Activated CD8-positive, alpha-beta T cell treated with anti-CD3 and anti-CD28 coated beads for 36 hours (primary cell): Measurements from ENCODE around the gene TMEM240. TPM values are rescaled to one million over a fixed set of nuclear protein-coding genes. Genes with fewer than 3 reads are reported as not detected.

ENCODE experiments used
- ATAC-seq: fragments of 200-7000 bp; cut with Tn5 transposase; one replicate; pipeline ENCODE4 v1.10.0; 2021; ENCODE audit warnings: mild to moderate bottlenecking, moderate library complexity
- CTCF ChIA-PET: fragments of 350-600 bp; sonication (Branson Sonifier 250); formaldehyde crosslinking; loops from one replicate; lab custom pipeline; 2021; ENCODE audit warnings: antibody characterized with exemption; lab: Charles Lee
- POLR2A ChIA-PET: fragments of 350-600 bp; sonication (Branson Sonifier 250); formaldehyde crosslinking; loops from one replicate; lab custom pipeline; 2021; ENCODE audit warnings: antibody characterized with exemption; lab: Charles Lee
- DNase-seq: peaks from one replicate; pipeline ENCODE4 v3.0.0-alpha.2; 2020
- H3K27ac Mint-ChIP-seq: one replicate; pipeline ENCODE4 v1.8.0; 2021; ENCODE audit warnings: mild to moderate bottlenecking, mixed read lengths
- H3K27me3 Mint-ChIP-seq: one replicate; pipeline ENCODE4 v1.8.0; 2021; ENCODE audit warnings: mixed read lengths
- H3K36me3 Mint-ChIP-seq: one replicate; pipeline ENCODE4 v1.8.0; 2021; ENCODE audit warnings: low read depth, mixed read lengths
- H3K4me1 Mint-ChIP-seq: one replicate; pipeline ENCODE4 v1.8.0; 2021; ENCODE audit warnings: low read depth, mixed read lengths
- H3K4me3 Mint-ChIP-seq: one replicate; pipeline ENCODE4 v1.8.0; 2021; ENCODE audit warnings: mild to moderate bottlenecking, moderate library complexity, mixed read lengths
- H3K9me3 Mint-ChIP-seq: one replicate; pipeline ENCODE4 v1.8.0; 2021; ENCODE audit warnings: mixed read lengths
- CTCF ChIP-seq: fragments of 200-600 bp; IDR thresholded peaks from one replicate; pipeline ENCODE4 v1.8.0; 2022; ENCODE audit warnings: antibody characterized with exemption, mild to moderate bottlenecking
- intact Hi-C: fragments of 100-400 bp; cut with micrococcal nuclease; formaldehyde crosslinking; loops from one replicate; pipeline ENCODE4 v1.10.0; 2022
- total RNA-seq, 2 experiments: library from RNA; stranded (reverse); gene quantifications; one replicate each; pipeline ENCODE4 v1.2.3, GENCODE V29; 2021

TMEM240 gene
- total RNA-seq, 2 experiments from 2014 or later, result 0.45 to 0.74 TPM

GRCh38 chr1:1547476-1547875, 7.1 kb upstream of the TMEM240 start:
- peaks cover 5% of the 10 kb centered on the region for H3K36me3 Mint-ChIP-seq
- no peak overlapping the region for H3K4me3 Mint-ChIP-seq
- DNase-seq (no peak), ATAC-seq (no peak)
- H3K9me3 Mint-ChIP-seq, result no peaks in the 10 kb centered on the region
- POLR2A ChIA-PET, result interaction anchor here (1.8 kb wide), 1 partner anchor 16 kb away, joined by 9 read pairs; no protein-coding TSS in a partner anchor
- H3K27me3 Mint-ChIP-seq, result no peaks in the 10 kb centered on the region
- CTCF ChIA-PET, result no interaction called here
- no peak overlapping the region for H3K27ac Mint-ChIP-seq
- no peaks in the 10 kb centered on the region for H3K4me1 Mint-ChIP-seq
- no peak for TF ChIP-seq CTCF
- intact Hi-C loops, result no loop called here

GRCh38 chr1:1547011-1547410, 6.6 kb upstream of the TMEM240 start:
- no peak overlapping the region for H3K27ac Mint-ChIP-seq
- H3K4me3 Mint-ChIP-seq, result no peak overlapping the region
- ChIA-PET POLR2A (interaction anchor here (1.8 kb wide), 1 partner anchor 16 kb away, joined by 9 read pairs; no protein-coding TSS in a partner anchor), CTCF (no interaction called here)
- ATAC-seq, result no peak
- peaks cover 5% of the 10 kb centered on the region for H3K36me3 Mint-ChIP-seq
- H3K4me1 Mint-ChIP-seq, result no peaks in the 10 kb centered on the region
- DNase-seq, result no peak
- H3K9me3 Mint-ChIP-seq, result no peaks in the 10 kb centered on the region
- no peak for TF ChIP-seq CTCF
- no peaks in the 10 kb centered on the region for H3K27me3 Mint-ChIP-seq
- intact Hi-C loops, result no loop called here

- H3K4me3 Mint-ChIP-seq, result no peak overlapping the region
- CTCF ChIA-PET, result no interaction called here
- H3K4me1 Mint-ChIP-seq, result no peaks in the 10 kb centered on the region
Measured at GRCh38 chr1:1545946-1546737, 5.7 kb upstream of the TMEM240 start.

GRCh38 chr1:1544544-1544943, 4.1 kb upstream of the TMEM240 start:
- H3K36me3 Mint-ChIP-seq, result peaks cover 9% of the 10 kb centered on the region
- no peak for TF ChIP-seq CTCF
- ATAC-seq (no peak), DNase-seq (no peak)
- intact Hi-C loops, result no loop called here
- H3K27me3 Mint-ChIP-seq, result no peaks in the 10 kb centered on the region
- no peaks in the 10 kb centered on the region for H3K9me3 Mint-ChIP-seq
- H3K4me3 Mint-ChIP-seq, result no peak overlapping the region
- no peak overlapping the region for H3K27ac Mint-ChIP-seq
- H3K4me1 Mint-ChIP-seq, result no peaks in the 10 kb centered on the region
- CTCF ChIA-PET, result interaction anchor here (1.1 kb wide), 1 partner anchor 11 kb away, joined by 3 read pairs; no protein-coding TSS in a partner anchor
- POLR2A ChIA-PET, result no interaction called here

More at GRCh38 chr1:1545946-1546737, 5.7 kb upstream of the TMEM240 start:
- POLR2A ChIA-PET, result interaction anchor here (1.1 to 1.8 kb wide), 2 partner anchors 13 to 17 kb away, joined by 3 to 9 read pairs; no protein-coding TSS in a partner anchor
- intact Hi-C loops, result no loop called here
- H3K27me3 Mint-ChIP-seq, result no peaks in the 10 kb centered on the region
- H3K27ac Mint-ChIP-seq, result no peak overlapping the region
- H3K9me3 Mint-ChIP-seq, result no peaks in the 10 kb centered on the region
- DNase-seq (no peak), ATAC-seq (no peak)
- no peak for TF ChIP-seq CTCF
- H3K36me3 Mint-ChIP-seq, result peaks cover 9% of the 10 kb centered on the region

GRCh38 chr1:1543706-1544099, 3.3 kb upstream of the TMEM240 start:
- H3K4me3 Mint-ChIP-seq, result no peak overlapping the region
- ATAC-seq (no peak), DNase-seq (no peak)
- H3K27me3 Mint-ChIP-seq, result no peaks in the 10 kb centered on the region
- no peaks in the 10 kb centered on the region for H3K4me1 Mint-ChIP-seq
- CTCF ChIA-PET, result interaction anchor here (1.1 kb wide), 1 partner anchor 12 kb away, joined by 3 read pairs; no protein-coding TSS in a partner anchor
- intact Hi-C loops, result no loop called here
- TF ChIP-seq CTCF, result no peak
- H3K27ac Mint-ChIP-seq, result no peak overlapping the region
- H3K9me3 Mint-ChIP-seq, result no peaks in the 10 kb centered on the region
- POLR2A ChIA-PET, result interaction anchor here (2.8 kb wide), 1 partner anchor 18 kb away, joined by 6 read pairs; no protein-coding TSS in a partner anchor
- H3K36me3 Mint-ChIP-seq, result peaks cover 9% of the 10 kb centered on the region
